Choroid plexus epithelial cell (primary cell): ENCODE data around the gene NKIRAS1.
"Not testable (repeated sequence)": the region's sequence is repeated elsewhere in the genome, so short reads cannot be mapped to it uniquely, and the experiment has no call there.

Source experiments
- DNase-seq: peaks from one replicate; pipeline ENCODE4 v3.0.0-alpha.2; 2010; ENCODE audit warnings: low read depth
- H3K4me3 ChIP-seq: 2 replicates; pipeline ENCODE4 v1.5.1; 2011; ENCODE audit warnings: low read depth, mild to moderate bottlenecking, control low read depth, low read length, moderate library complexity
- CTCF ChIP-seq: conservative IDR thresholded peaks from 2 replicates; pipeline ENCODE4 v1.5.1; 2011; ENCODE audit warnings: low read depth, mild to moderate bottlenecking, control low read depth, inconsistent platforms, low read length, moderate library complexity

Gene NKIRAS1

GRCh38 chr3:23916152-23916885, 471 bp downstream of the NKIRAS1 start:
- no peak for TF ChIP-seq CTCF
- no peak for DNase-seq
- peak overlapping the region; percentile 99 for H3K4me3 ChIP-seq

- peak overlapping the region; percentile 99 for H3K4me3 ChIP-seq
- no peak for TF ChIP-seq CTCF
- peak; percentile 86 for DNase-seq
Measured at GRCh38 chr3:23915537-23916108, 1.2 kb downstream of the NKIRAS1 start.

DNA sequence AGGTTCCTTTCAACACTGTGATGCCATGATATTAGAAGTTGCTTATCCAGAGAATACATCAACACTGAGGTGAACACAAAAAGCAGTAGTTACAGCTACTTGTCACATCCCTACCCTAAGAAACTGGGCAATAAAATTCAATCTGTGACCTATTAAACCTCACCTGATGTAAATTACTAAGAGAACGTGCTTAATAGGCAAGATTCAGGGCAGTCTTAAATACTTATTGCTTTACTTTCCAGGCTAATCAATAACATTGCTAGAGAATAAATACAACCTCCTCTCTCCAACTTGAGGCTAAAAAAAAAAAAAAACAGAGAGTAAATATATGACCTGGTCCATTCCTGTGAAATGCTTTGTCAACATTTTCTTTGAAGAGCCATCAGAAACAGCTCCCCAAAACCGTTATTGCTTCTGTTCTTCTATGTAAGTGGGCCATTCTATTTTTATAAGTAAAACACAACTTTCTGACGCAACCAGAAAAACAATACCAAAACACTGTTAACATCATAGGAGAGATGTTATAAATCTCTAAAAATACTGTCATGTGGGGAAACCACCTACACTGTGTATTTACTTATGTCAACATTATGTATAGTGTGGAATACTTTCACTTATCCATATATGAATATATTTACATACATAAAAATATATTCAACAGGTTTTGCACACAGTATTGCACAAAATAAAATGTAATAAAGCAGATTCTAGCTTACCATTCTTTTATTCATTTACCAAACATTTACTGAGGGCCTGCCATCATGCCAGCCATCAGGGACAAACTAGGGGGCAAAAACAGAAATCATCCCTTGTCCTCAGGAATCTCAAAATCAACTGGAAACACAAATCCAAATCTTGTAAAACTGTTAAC, 2.7 kb downstream of the NKIRAS1 start:
- TF ChIP-seq CTCF: no peak
- DNase-seq: no peak
- no peak overlapping the region for H3K4me3 ChIP-seq

DNA sequence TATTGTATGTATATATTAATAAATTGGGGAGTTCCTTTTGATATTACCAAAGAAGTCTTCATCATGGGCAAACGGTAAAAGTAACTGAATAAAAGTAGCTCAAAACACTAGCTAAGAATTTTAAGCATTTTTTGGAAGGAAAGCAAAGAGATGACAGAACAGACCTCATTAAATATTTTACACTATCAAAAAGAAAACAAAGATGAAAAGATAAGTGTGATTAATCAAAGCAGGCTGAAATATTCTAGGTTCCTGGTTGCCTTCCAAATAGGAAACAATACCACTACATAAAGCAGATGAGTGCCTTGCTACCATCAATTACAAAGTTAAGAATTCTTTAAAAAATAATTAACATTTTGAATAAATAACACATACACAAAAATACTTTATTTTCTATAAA, 3.6 kb downstream of the NKIRAS1 start:
- DNase-seq: no peak
- no peak overlapping the region for H3K4me3 ChIP-seq
- no peak for TF ChIP-seq CTCF

GRCh38 chr3:23912335-23912734, 4.5 kb downstream of the NKIRAS1 start:
- H3K4me3 ChIP-seq, DNase-seq: not testable (repeated sequence)

DNA sequence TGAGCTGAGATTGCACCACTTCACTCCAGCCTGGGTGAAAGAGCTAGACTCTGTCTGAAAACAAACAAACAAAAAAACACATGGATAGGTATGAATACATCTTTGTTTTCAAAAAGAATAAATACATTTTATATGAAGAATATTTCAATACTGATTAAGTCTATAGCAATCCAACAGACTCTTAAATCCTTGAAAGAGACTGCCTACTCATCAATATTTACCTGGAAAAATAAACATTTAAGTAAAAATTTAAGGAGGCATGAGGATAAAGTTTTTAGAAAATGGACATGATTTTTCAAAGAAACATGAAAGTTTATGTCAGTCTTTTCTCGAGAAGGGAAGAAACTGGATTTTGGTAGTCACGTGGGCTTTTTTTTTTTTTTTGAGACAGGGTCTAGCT, 5.4 kb downstream of the NKIRAS1 start:
- H3K4me3 ChIP-seq: no peak overlapping the region
- TF ChIP-seq CTCF: no peak
- DNase-seq: no peak

- H3K4me3 ChIP-seq: no peak overlapping the region
- TF ChIP-seq CTCF: no peak
- DNase-seq: no peak
Measured at GRCh38 chr3:23909341-23909740, 7.4 kb downstream of the NKIRAS1 start.
